PC-9 (cell line): ENCODE measurements around the gene B4GALNT2. TPM values are rescaled to one million over a fixed set of nuclear protein-coding genes. Genes with fewer than 3 reads are reported as not detected.

ENCODE experiments used
- BruUV-seq: library from RNA; stranded (reverse); fragments of 400-500 nt; replicated peaks from 2 replicates; lab custom pipeline; 2021; lab: Mats Ljungman, UMichigan
- CTCF ChIA-PET: fragments of 300-600 bp; sonication (Branson Sonifier 250); formaldehyde crosslinking; loops from one replicate; lab custom pipeline; 2022; ENCODE audit warnings: antibody characterized with exemption; lab: Charles Lee
- POLR2A ChIA-PET: fragments of 300-600 bp; sonication (Branson Sonifier 250); formaldehyde crosslinking; loops from one replicate; lab custom pipeline; 2022; ENCODE audit warnings: antibody characterized with exemption; ENCODE audit not compliant: unreplicated experiment; lab: Charles Lee
- DNase-seq, 2 experiments: peaks; one replicate each; pipeline versions ENCODE4 v3.0.0 to v3.0.0-alpha.2; 2015 to 2022; ENCODE audit warnings: mixed read lengths in 1 of 2
- H2AFZ ChIP-seq: fragments of 200-600 bp; sonication (generic); 2 replicates; pipeline ENCODE4 v1.8.1; 2017; ENCODE audit warnings: antibody characterized with exemption
- H3F3A ChIP-seq: fragments of 200-600 bp; sonication (generic); 2 replicates; pipeline ENCODE4 v1.8.1; 2017; ENCODE audit warnings: antibody characterized with exemption, mild to moderate bottlenecking, low read depth; ENCODE audit not compliant: insufficient read depth
- H3K27ac ChIP-seq: fragments of 200-600 bp; sonication (generic); 2 replicates; pipeline ENCODE4 v1.6.1; 2016; ENCODE audit warnings: mixed run types
- H3K27me3 ChIP-seq: fragments of 200-600 bp; sonication (generic); 2 replicates; pipeline ENCODE4 v1.6.1; 2016; ENCODE audit warnings: low read depth, mixed run types; ENCODE audit not compliant: insufficient read depth
- H3K36me3 ChIP-seq: fragments of 200-600 bp; sonication (generic); 2 replicates; pipeline ENCODE4 v1.6.1; 2016; ENCODE audit warnings: low read depth, mixed run types
- H3K4me1 ChIP-seq: fragments of 200-600 bp; sonication (generic); replicated peaks from 2 replicates; pipeline ENCODE4 v1.6.1; 2016; ENCODE audit warnings: mixed run types; ENCODE audit not compliant: insufficient read depth
- H3K4me2 ChIP-seq: fragments of 200-600 bp; sonication (generic); 2 replicates; pipeline ENCODE4 v1.6.1; 2017; ENCODE audit warnings: mixed run types
- H3K4me3 ChIP-seq: fragments of 200-600 bp; sonication (generic); 2 replicates; pipeline ENCODE4 v1.6.1; 2016; ENCODE audit warnings: mixed run types
- H3K79me2 ChIP-seq: fragments of 200-600 bp; sonication (generic); 2 replicates; pipeline ENCODE4 v1.6.1; 2017; ENCODE audit warnings: low read depth, mixed run types
- H3K9me2 ChIP-seq: fragments of 200-600 bp; sonication (generic); 2 replicates; pipeline ENCODE4 v1.8.1; 2017; ENCODE audit warnings: mild to moderate bottlenecking; ENCODE audit not compliant: insufficient read depth
- H3K9me3 ChIP-seq: fragments of 200-600 bp; sonication (generic); 2 replicates; pipeline ENCODE4 v1.8.1; 2016; ENCODE audit warnings: low read depth; ENCODE audit not compliant: insufficient read depth
- H4K20me1 ChIP-seq: fragments of 200-600 bp; sonication (generic); 2 replicates; pipeline ENCODE4 v1.8.1; 2017; ENCODE audit not compliant: insufficient read depth
- CTCF ChIP-seq: fragments of 200-600 bp; sonication (generic); conservative IDR thresholded peaks from 2 replicates; pipeline ENCODE4 v1.6.1; 2017; ENCODE audit warnings: mixed run types, antibody characterized with exemption, mild to moderate bottlenecking, moderate library complexity
- EZH2 ChIP-seq: fragments of 200-600 bp; sonication (generic); IDR thresholded peaks from 2 replicates; pipeline ENCODE4 v1.8.0; 2017; ENCODE audit warnings: antibody characterized with exemption, low read depth
- intact Hi-C: fragments of 100-400 bp; cut with micrococcal nuclease; formaldehyde crosslinking; loops from one replicate; pipeline ENCODE4 v1.10.0; 2022; ENCODE audit not compliant: unreplicated experiment
- total RNA-seq: library from RNA; stranded (reverse); gene quantifications from 2 replicates; pipeline ENCODE4 v1.2.3, GENCODE V29; 2021

Gene B4GALNT2
- total RNA-seq, 1 experiment from 2014 or later = not detected

GRCh38 chr17:49218941-49219913, 86.7 kb downstream of the B4GALNT2 start:
- H3K4me1 ChIP-seq = no peaks in the 10 kb centered on the region
- DNase-seq = no peak
- H3K9me2 ChIP-seq = no peaks in the 10 kb centered on the region
- ChIA-PET POLR2A (no interaction called here), CTCF (no interaction called here)
- H3K4me3 ChIP-seq = no peak overlapping the region
- H3K27me3 ChIP-seq = peaks cover 15% of the 10 kb centered on the region; the same call in 1 of the 2 replicates
- no peaks in the 10 kb centered on the region for H3F3A ChIP-seq
- H3K9me3 ChIP-seq = no peaks in the 10 kb centered on the region
- no peak overlapping the region for H3K4me2 ChIP-seq
- no peaks in the 10 kb centered on the region for H4K20me1 ChIP-seq
- BruUV-seq = no TSS peak
- H2AFZ ChIP-seq = no peak overlapping the region
- intact Hi-C loops = no loop called here
- H3K36me3 ChIP-seq = no peaks in the 10 kb centered on the region
- H3K27ac ChIP-seq = no peak overlapping the region
- H3K79me2 ChIP-seq = no peaks in the 10 kb centered on the region
- no peak for TF ChIP-seq CTCF
- TF ChIP-seq EZH2 = no peak

GRCh38 chr17:49219987-49220386, 87.4 kb downstream of the B4GALNT2 start:
- Histone ChIP-seq H3K9me2 (no peaks in the 10 kb centered on the region), H3K4me2 (no peak overlapping the region), H3K9me3 (no peaks in the 10 kb centered on the region), H3K79me2 (no peaks in the 10 kb centered on the region), H4K20me1 (no peaks in the 10 kb centered on the region), H3K27me3 (peaks cover 15% of the 10 kb centered on the region; the same call in 1 of the 2 replicates), H3K36me3 (no peaks in the 10 kb centered on the region), H3K4me3 (no peak overlapping the region), H3K27ac (no peak overlapping the region), H3K4me1 (no peaks in the 10 kb centered on the region), H2AFZ (no peak overlapping the region), H3F3A (no peaks in the 10 kb centered on the region)
- intact Hi-C loops = no loop called here
- POLR2A ChIA-PET = no interaction called here
- BruUV-seq = no TSS peak
- TF ChIP-seq CTCF = no peak
- no peak for TF ChIP-seq EZH2
- no peak for DNase-seq
- CTCF ChIA-PET = no interaction called here

GRCh38 chr17:49223168-49223516, 90.6 kb downstream of the B4GALNT2 start:
- Histone ChIP-seq H3F3A (no peaks in the 10 kb centered on the region), H3K36me3 (no peaks in the 10 kb centered on the region), H3K4me2 (peak overlapping the region; percentile 62), H3K27ac (no peak overlapping the region), H3K4me1 (peaks cover 6% of the 10 kb centered on the region), H3K79me2 (no peaks in the 10 kb centered on the region), H3K27me3 (peaks cover 15% of the 10 kb centered on the region; the same call in 1 of the 2 replicates), H3K9me3 (no peaks in the 10 kb centered on the region), H4K20me1 (no peaks in the 10 kb centered on the region), H2AFZ (no peak overlapping the region), H3K9me2 (no peaks in the 10 kb centered on the region), H3K4me3 (no peak overlapping the region)
- POLR2A ChIA-PET = no interaction called here
- TF ChIP-seq CTCF (no peak), EZH2 (no peak)
- no TSS peak for BruUV-seq
- intact Hi-C loops = no loop called here
- DNase-seq = no peak
- CTCF ChIA-PET = interaction anchor here (0.8 kb wide), 1 partner anchor 222 kb away, joined by 3 read pairs; no protein-coding TSS in a partner anchor
